Suprapubic skin (tissue), 4 donors: ENCODE results near the gene SUGCT.

Source experiments
- CTCF ChIP-seq, 2 donors: fragments of 200-600 bp in 1 of 2; fragments of 450-650 bp in 1 of 2; sonication (generic) in 1 of 2; IDR thresholded peaks; one replicate each; pipeline ENCODE4 v1.5.1; 2016 to 2019; ENCODE audit warnings: antibody characterized with exemption in 2 of 2, mild to moderate bottlenecking in 1 of 2, moderate library complexity in 1 of 2
- EP300 ChIP-seq: sonication (generic); formaldehyde crosslinking; IDR thresholded peaks from one replicate; pipeline ENCODE4 v1.6.1; 2017; ENCODE audit warnings: antibody characterized with exemption
- POLR2AphosphoS5 ChIP-seq, 3 donors: sonication (generic); formaldehyde crosslinking; IDR thresholded peaks; one replicate each; pipeline ENCODE4 v1.6.1; 2017; ENCODE audit warnings: antibody characterized with exemption in 3 of 3

DNA sequence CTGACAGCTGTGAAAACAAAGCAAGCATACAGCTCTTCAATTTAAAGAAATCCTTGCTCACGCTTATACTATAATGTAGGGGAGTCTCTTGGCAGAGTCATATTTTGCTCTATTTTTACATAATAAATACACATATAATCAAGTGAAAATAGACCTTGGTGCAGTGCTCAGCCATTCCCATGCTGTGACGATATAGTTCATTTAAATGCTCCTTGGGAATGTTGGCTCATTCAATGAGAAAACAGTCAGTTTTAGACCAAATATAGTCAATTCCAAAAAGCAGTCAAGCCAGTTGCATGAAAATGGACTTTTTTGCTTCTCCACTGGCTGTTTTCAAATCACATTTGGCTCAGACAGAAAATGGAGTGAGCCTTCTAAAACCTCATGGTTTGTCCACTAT lies 587.4 kb downstream of the SUGCT start:
- TF ChIP-seq CTCF (IDR thresholded peaks at IDR 0.05), result no peak
- TF ChIP-seq POLR2AphosphoS5 (IDR thresholded peaks at IDR 0.05), result no peak
- no peak for TF ChIP-seq EP300
